Measurements from ENCODE around the gene PTGDS.

Gene PTGDS

GRCh38 chr9:136969150-136969549 is 8.2 kb upstream of the PTGDS start:
- no peak for DNase-seq
- no peaks in the 10 kb centered on the region for H3K36me3 Mint-ChIP-seq
- CTCF ChIA-PET, result interaction anchor here (0.8 to 1.0 kb wide), 2 partner anchors 18 to 127 kb away, joined by 3 read pairs; partner anchors contain the start of gene AJM1
- peaks cover 25% of the 10 kb centered on the region for H3K4me1 Mint-ChIP-seq
- H3K4me3 Mint-ChIP-seq, result no peak overlapping the region
- no peaks in the 10 kb centered on the region for H3K9me3 Mint-ChIP-seq
- H3K27me3 Mint-ChIP-seq, result peaks cover 30% of the 10 kb centered on the region
- H3K27ac Mint-ChIP-seq, result no peak overlapping the region

- Mint-ChIP-seq H3K4me3 (no peak overlapping the region), H3K36me3 (no peaks in the 10 kb centered on the region), H3K27me3 (peaks cover 24% of the 10 kb centered on the region), H3K4me1 (peaks cover 25% of the 10 kb centered on the region), H3K9me3 (no peaks in the 10 kb centered on the region), H3K27ac (no peak overlapping the region)
- CTCF ChIA-PET, result interaction anchor here (1.0 to 1.1 kb wide), 2 partner anchors 19 to 59 kb away, joined by 3 to 4 read pairs; no protein-coding TSS in a partner anchor
- DNase-seq, result no peak
Observed at GRCh38 chr9:136969774-136970173, 7.5 kb upstream of the PTGDS start.

- Mint-ChIP-seq H3K4me1 (peaks cover 27% of the 10 kb centered on the region), H3K36me3 (no peaks in the 10 kb centered on the region), H3K27ac (no peak overlapping the region), H3K27me3 (peaks cover 27% of the 10 kb centered on the region), H3K4me3 (no peak overlapping the region), H3K9me3 (no peaks in the 10 kb centered on the region)
- DNase-seq, result no peak
- CTCF ChIA-PET, result interaction anchor here (0.7 to 1.1 kb wide), 2 partner anchors 11 to 59 kb away, joined by 3 to 4 read pairs; no protein-coding TSS in a partner anchor
Observed at GRCh38 chr9:136970361-136970760, 6.9 kb upstream of the PTGDS start.

- no peak for DNase-seq
- CTCF ChIA-PET, result no interaction called here
- no peak overlapping the region for H3K27ac Mint-ChIP-seq
- H3K36me3 Mint-ChIP-seq, result no peaks in the 10 kb centered on the region
- no peak overlapping the region for H3K4me3 Mint-ChIP-seq
- H3K27me3 Mint-ChIP-seq, result peaks cover 29% of the 10 kb centered on the region
- peaks cover 26% of the 10 kb centered on the region for H3K4me1 Mint-ChIP-seq
- H3K9me3 Mint-ChIP-seq, result no peaks in the 10 kb centered on the region
Observed at GRCh38 chr9:136971746-136972145, 5.6 kb upstream of the PTGDS start.

GRCh38 chr9:136972335-136972734 is 5.0 kb upstream of the PTGDS start:
- no peak overlapping the region for H3K4me3 Mint-ChIP-seq
- peaks cover 26% of the 10 kb centered on the region for H3K4me1 Mint-ChIP-seq
- H3K27ac Mint-ChIP-seq, result no peak overlapping the region
- no peaks in the 10 kb centered on the region for H3K9me3 Mint-ChIP-seq
- H3K36me3 Mint-ChIP-seq, result no peaks in the 10 kb centered on the region
- peaks cover 35% of the 10 kb centered on the region for H3K27me3 Mint-ChIP-seq
- CTCF ChIA-PET, result no interaction called here
- no peak for DNase-seq

GRCh38 chr9:136972743-136973142 is 4.6 kb upstream of the PTGDS start:
- CTCF ChIA-PET, result no interaction called here
- H3K36me3 Mint-ChIP-seq, result no peaks in the 10 kb centered on the region

GRCh38 chr9:136973618-136974617 is 3.4 kb upstream of the PTGDS start:
- peaks cover 41% of the 10 kb centered on the region for H3K27me3 Mint-ChIP-seq
- DNase-seq, result no peak
- H3K4me1 Mint-ChIP-seq, result peaks cover 26% of the 10 kb centered on the region
- no peak overlapping the region for H3K27ac Mint-ChIP-seq
- CTCF ChIA-PET, result interaction anchor here (1.3 to 3.4 kb wide), 4 partner anchors 15 to 62 kb away, joined by 3 to 25 read pairs (median 4); partner anchors contain the start of gene ABCA2
- no peaks in the 10 kb centered on the region for H3K9me3 Mint-ChIP-seq
- no peak overlapping the region for H3K4me3 Mint-ChIP-seq
- no peaks in the 10 kb centered on the region for H3K36me3 Mint-ChIP-seq

More at GRCh38 chr9:136972743-136973142, 4.6 kb upstream of the PTGDS start:
- H3K4me3 Mint-ChIP-seq, result no peak overlapping the region
- no peak for DNase-seq
- H3K27ac Mint-ChIP-seq, result no peak overlapping the region
- no peaks in the 10 kb centered on the region for H3K9me3 Mint-ChIP-seq
- H3K27me3 Mint-ChIP-seq, result peaks cover 39% of the 10 kb centered on the region
- peaks cover 26% of the 10 kb centered on the region for H3K4me1 Mint-ChIP-seq

- Mint-ChIP-seq H3K36me3 (no peaks in the 10 kb centered on the region), H3K9me3 (no peaks in the 10 kb centered on the region), H3K27me3 (peaks cover 46% of the 10 kb centered on the region), H3K4me1 (peaks cover 26% of the 10 kb centered on the region), H3K4me3 (peak overlapping the region; percentile 58), H3K27ac (peak overlapping the region; percentile 73)
- CTCF ChIA-PET, result interaction anchor here (0.7 to 3.4 kb wide), 6 partner anchors 16 to 61 kb away, joined by 3 to 25 read pairs (median 3); partner anchors contain the start of genes ABCA2 and PAXX
- DNase-seq, result peak; percentile 45
Observed at GRCh38 chr9:136974817-136975535, 2.3 kb upstream of the PTGDS start.

GRCh38 chr9:136975644-136976043 is 1.7 kb upstream of the PTGDS start:
- CTCF ChIA-PET, result interaction anchor here (0.7 to 3.4 kb wide), 7 partner anchors 10 to 60 kb away, joined by 3 to 25 read pairs (median 3); partner anchors contain the start of gene PAXX
- Mint-ChIP-seq H3K36me3 (no peaks in the 10 kb centered on the region), H3K27me3 (peaks cover 51% of the 10 kb centered on the region), H3K4me1 (peaks cover 26% of the 10 kb centered on the region), H3K27ac (peak overlapping the region; percentile 73), H3K4me3 (peak overlapping the region; percentile 58), H3K9me3 (no peaks in the 10 kb centered on the region)
- DNase-seq, result peak; percentile 59

- H3K36me3 Mint-ChIP-seq, result no peaks in the 10 kb centered on the region
- peaks cover 26% of the 10 kb centered on the region for H3K4me1 Mint-ChIP-seq
- no peak overlapping the region for H3K4me3 Mint-ChIP-seq
- no peak overlapping the region for H3K27ac Mint-ChIP-seq
- H3K27me3 Mint-ChIP-seq, result peaks cover 70% of the 10 kb centered on the region
- H3K9me3 Mint-ChIP-seq, result no peaks in the 10 kb centered on the region
- CTCF ChIA-PET, result interaction anchor here (1.0 to 2.7 kb wide), 2 partner anchors 52 to 135 kb away, joined by 3 to 7 read pairs; partner anchors contain the start of gene AJM1
- DNase-seq, result no peak
Observed at GRCh38 chr9:136977649-136978072, 357 bp downstream of the PTGDS start.

- Mint-ChIP-seq H3K27ac (no peak overlapping the region), H3K27me3 (peaks cover 76% of the 10 kb centered on the region), H3K4me1 (peaks cover 26% of the 10 kb centered on the region), H3K9me3 (no peaks in the 10 kb centered on the region), H3K36me3 (no peaks in the 10 kb centered on the region), H3K4me3 (no peak overlapping the region)
- DNase-seq, result peak; percentile 82
- CTCF ChIA-PET, result interaction anchor here (1.0 to 2.7 kb wide), 2 partner anchors 51 to 136 kb away, joined by 3 to 7 read pairs; partner anchors contain the start of gene AJM1
Observed at GRCh38 chr9:136978073-136978864, 965 bp downstream of the PTGDS start.

- Mint-ChIP-seq H3K36me3 (no peaks in the 10 kb centered on the region), H3K4me3 (no peak overlapping the region), H3K4me1 (peaks cover 25% of the 10 kb centered on the region), H3K27me3 (peaks cover 78% of the 10 kb centered on the region), H3K27ac (no peak overlapping the region), H3K9me3 (no peaks in the 10 kb centered on the region)
- CTCF ChIA-PET, result interaction anchor here (2.7 kb wide), 1 partner anchor 50 kb away, joined by 7 read pairs; no protein-coding TSS in a partner anchor
- DNase-seq, result no peak
Observed at GRCh38 chr9:136978865-136979544, 1.7 kb downstream of the PTGDS start.
